OCI-LY7 (cell line): ENCODE data around the gene CD93. TPM values are rescaled to one million over a fixed set of nuclear protein-coding genes. Genes with fewer than 3 reads are reported as not detected.

ENCODE experiments used
- BruUV-seq: library from RNA; stranded (reverse); fragments of 400-500 nt; replicated peaks from 2 replicates; lab custom pipeline; 2021; lab: Mats Ljungman, UMichigan
- CTCF ChIA-PET: fragments of 300-600 bp; sonication (Branson Sonifier 250); formaldehyde crosslinking; loops from one replicate; lab custom pipeline; 2022; ENCODE audit warnings: antibody characterized with exemption; ENCODE audit not compliant: unreplicated experiment; lab: Charles Lee
- POLR2A ChIA-PET: fragments of 300-600 bp; sonication (Branson Sonifier 250); formaldehyde crosslinking; loops from one replicate; lab custom pipeline; 2022; ENCODE audit warnings: antibody characterized with exemption; lab: Charles Lee
- DNase-seq: peaks from one replicate; pipeline ENCODE4 v3.0.0-alpha.2; 2015; ENCODE audit warnings: low spot score
- H2AFZ ChIP-seq: fragments of 200-600 bp; sonication (generic), shearing (Covaris generic); 2 replicates; pipeline ENCODE4 v1.6.1; 2014; ENCODE audit warnings: mild to moderate bottlenecking, antibody characterized with exemption, low read length, moderate library complexity
- H3K27ac ChIP-seq: fragments of 200-600 bp; sonication (generic); 2 replicates; pipeline ENCODE4 v1.5.1; 2014; ENCODE audit warnings: mixed run types, low read depth, mild to moderate bottlenecking, moderate library complexity, low read length, inconsistent platforms; ENCODE audit not compliant: poor library complexity, severe bottlenecking
- H3K36me3 ChIP-seq: fragments of 200-600 bp; sonication (generic); 2 replicates; pipeline ENCODE4 v1.6.1; 2014; ENCODE audit warnings: mild to moderate bottlenecking, antibody characterized with exemption, low read length, moderate library complexity, mixed read lengths; ENCODE audit not compliant: insufficient read depth
- H3K4me1 ChIP-seq: fragments of 200-600 bp; sonication (generic); 2 replicates; pipeline ENCODE4 v1.5.1; 2014; ENCODE audit warnings: mild to moderate bottlenecking, low read length; ENCODE audit not compliant: insufficient read depth, poor library complexity, severe bottlenecking
- H3K4me2 ChIP-seq: fragments of 200-600 bp; sonication (generic); 2 replicates; pipeline ENCODE4 v1.6.1; 2014; ENCODE audit warnings: mild to moderate bottlenecking, low read length
- H3K4me3 ChIP-seq: fragments of 200-600 bp; sonication (generic); 2 replicates; pipeline ENCODE4 v1.5.1; 2014; ENCODE audit warnings: mild to moderate bottlenecking, low read depth, low read length; ENCODE audit not compliant: poor library complexity, severe bottlenecking
- H3K79me2 ChIP-seq: fragments of 200-600 bp; sonication (generic); 2 replicates; pipeline ENCODE4 v1.6.1; 2016; ENCODE audit warnings: low read depth, mild to moderate bottlenecking, low read length, moderate library complexity, mixed read lengths; ENCODE audit not compliant: insufficient read depth
- H3K9me2 ChIP-seq: fragments of 200-600 bp; sonication (generic); 2 replicates; pipeline ENCODE4 v1.6.1; 2016; ENCODE audit warnings: mild to moderate bottlenecking, low read length, mixed read lengths; ENCODE audit not compliant: insufficient read depth
- H3K9me3 ChIP-seq: fragments of 200-600 bp; sonication (generic); 2 replicates; pipeline ENCODE4 v1.6.1; 2014; ENCODE audit warnings: mild to moderate bottlenecking, mixed run types, low read length, mixed read lengths
- H4K20me1 ChIP-seq: fragments of 200-600 bp; sonication (generic); 2 replicates; pipeline ENCODE4 v1.6.1; 2014; ENCODE audit warnings: mild to moderate bottlenecking, antibody characterized with exemption, low read length, moderate library complexity, mixed read lengths; ENCODE audit not compliant: insufficient read depth
- EZH2phosphoT487 ChIP-seq: fragments of 200-600 bp; sonication (generic); IDR thresholded peaks from 2 replicates; pipeline ENCODE4 v1.6.1; 2018; ENCODE audit warnings: low read depth, borderline replicate concordance, mild to moderate bottlenecking, mixed run types, antibody characterized with exemption, low read length, moderate library complexity, mixed read lengths
- intact Hi-C: fragments of 100-400 bp; cut with micrococcal nuclease; formaldehyde crosslinking; loops from one replicate; pipeline ENCODE4 v1.10.0; 2022; ENCODE audit not compliant: unreplicated experiment
- total RNA-seq, 2 experiments: library from RNA; depleted of rRNA in 1 of 2; stranded (reverse); fragments of >200 nt in 1 of 2; shearing (Covaris generic) in 1 of 2; gene quantifications; 2 replicates each; pipeline ENCODE4 v1.2.3, GENCODE V29; 2014 to 2022
- TF ChIP-seq, protein P1 (sequence below): fragments of 200-600 bp; sonication (generic); conservative IDR thresholded peaks from 2 replicates; pipeline ENCODE4 v1.5.1; 2014; ENCODE audit warnings: mild to moderate bottlenecking, antibody characterized with exemption, low read length, moderate library complexity, mixed read lengths

Gene CD93
- total RNA-seq, 2 experiments from 2014 or later = not detected

DNA sequence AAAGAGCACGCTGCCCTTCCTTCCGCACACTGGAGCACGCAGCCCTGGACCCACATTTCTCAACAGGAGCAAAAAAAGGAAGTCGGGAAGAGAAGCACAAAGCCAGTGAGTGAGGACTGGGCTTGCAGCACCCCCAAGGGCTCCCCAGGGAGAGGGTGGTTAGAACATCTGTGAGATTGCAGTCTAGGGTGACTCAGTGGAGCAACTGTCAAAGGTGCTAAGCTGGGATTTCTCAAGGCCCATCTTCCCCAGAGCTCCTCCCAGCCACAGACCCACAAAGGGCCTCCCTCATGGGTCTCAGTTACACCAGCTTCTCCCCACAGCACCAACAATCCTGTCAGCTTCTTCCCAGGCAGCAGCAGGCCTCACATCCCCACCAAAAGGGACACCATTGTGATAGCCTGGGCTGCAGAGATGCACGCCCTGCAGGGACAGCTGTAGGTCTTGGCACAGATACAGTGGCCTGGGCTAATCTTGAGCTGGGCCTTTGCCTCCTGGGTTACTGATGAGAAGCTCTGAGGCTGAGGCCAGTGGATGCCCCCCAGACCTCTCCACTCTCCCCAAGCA, 39.6 kb upstream of the CD93 start:
- peaks cover 10% of the 10 kb centered on the region for H3K4me1 ChIP-seq
- H2AFZ ChIP-seq = peak overlapping the region; percentile 34; the same call in 1 of the 2 replicates
- no peak overlapping the region for H3K4me2 ChIP-seq
- CTCF ChIA-PET = interaction anchor here (0.5 kb wide), 1 partner anchor 13 kb away, joined by 3 read pairs; no protein-coding TSS in a partner anchor
- H3K4me3 ChIP-seq = no peak overlapping the region
- peak; percentile 40 for DNase-seq
- no peaks in the 10 kb centered on the region for H4K20me1 ChIP-seq
- no TSS peak for BruUV-seq
- H3K9me2 ChIP-seq = no peaks in the 10 kb centered on the region
- POLR2A ChIA-PET = no interaction called here
- H3K27ac ChIP-seq = no peak overlapping the region
- intact Hi-C loops = no loop called here
- TF ChIP-seq EZH2phosphoT487 = no peak
- TF ChIP-seq, protein P1, sequence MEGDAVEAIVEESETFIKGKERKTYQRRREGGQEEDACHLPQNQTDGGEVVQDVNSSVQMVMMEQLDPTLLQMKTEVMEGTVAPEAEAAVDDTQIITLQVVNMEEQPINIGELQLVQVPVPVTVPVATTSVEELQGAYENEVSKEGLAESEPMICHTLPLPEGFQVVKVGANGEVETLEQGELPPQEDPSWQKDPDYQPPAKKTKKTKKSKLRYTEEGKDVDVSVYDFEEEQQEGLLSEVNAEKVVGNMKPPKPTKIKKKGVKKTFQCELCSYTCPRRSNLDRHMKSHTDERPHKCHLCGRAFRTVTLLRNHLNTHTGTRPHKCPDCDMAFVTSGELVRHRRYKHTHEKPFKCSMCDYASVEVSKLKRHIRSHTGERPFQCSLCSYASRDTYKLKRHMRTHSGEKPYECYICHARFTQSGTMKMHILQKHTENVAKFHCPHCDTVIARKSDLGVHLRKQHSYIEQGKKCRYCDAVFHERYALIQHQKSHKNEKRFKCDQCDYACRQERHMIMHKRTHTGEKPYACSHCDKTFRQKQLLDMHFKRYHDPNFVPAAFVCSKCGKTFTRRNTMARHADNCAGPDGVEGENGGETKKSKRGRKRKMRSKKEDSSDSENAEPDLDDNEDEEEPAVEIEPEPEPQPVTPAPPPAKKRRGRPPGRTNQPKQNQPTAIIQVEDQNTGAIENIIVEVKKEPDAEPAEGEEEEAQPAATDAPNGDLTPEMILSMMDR = no peak
- H3K79me2 ChIP-seq = no peaks in the 10 kb centered on the region
- H3K9me3 ChIP-seq = no peaks in the 10 kb centered on the region
- no peaks in the 10 kb centered on the region for H3K36me3 ChIP-seq

DNA sequence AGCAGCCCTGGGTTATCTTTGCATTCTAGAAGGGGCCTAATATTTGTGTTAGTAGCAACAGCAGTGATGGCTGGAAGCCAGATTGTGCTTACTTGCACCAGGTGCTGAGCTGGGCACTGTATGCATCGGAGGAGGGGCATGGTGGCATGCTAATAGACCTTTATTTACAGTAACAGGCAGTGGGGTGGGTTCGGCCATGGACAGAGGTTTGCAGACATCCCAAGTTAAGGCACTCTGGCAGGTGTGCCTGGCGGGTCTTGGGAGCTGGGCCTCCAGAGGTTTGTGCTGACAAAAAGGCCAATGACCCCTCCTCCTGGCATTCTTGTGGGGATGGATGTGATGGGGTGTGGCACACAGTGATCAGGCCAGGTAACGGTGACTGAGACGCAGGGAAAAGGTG, 39.0 kb upstream of the CD93 start:
- H3K9me2 ChIP-seq = no peaks in the 10 kb centered on the region
- H3K4me2 ChIP-seq = no peak overlapping the region
- ChIA-PET POLR2A (no interaction called here), CTCF (interaction anchor here (0.5 kb wide), 1 partner anchor 13 kb away, joined by 3 read pairs; no protein-coding TSS in a partner anchor)
- intact Hi-C loops = no loop called here
- BruUV-seq = no TSS peak
- H4K20me1 ChIP-seq = no peaks in the 10 kb centered on the region
- no peaks in the 10 kb centered on the region for H3K36me3 ChIP-seq
- no peaks in the 10 kb centered on the region for H3K79me2 ChIP-seq
- DNase-seq = no peak
- no peak for TF ChIP-seq EZH2phosphoT487
- TF ChIP-seq, protein P1 = no peak
- H3K9me3 ChIP-seq = no peaks in the 10 kb centered on the region
- H3K4me1 ChIP-seq = peaks cover 10% of the 10 kb centered on the region
- no peak overlapping the region for H3K27ac ChIP-seq
- H3K4me3 ChIP-seq = no peak overlapping the region
- H2AFZ ChIP-seq = no peak overlapping the region

GRCh38 chr20:23123886-23124285, 37.8 kb upstream of the CD93 start:
- no peak for DNase-seq
- BruUV-seq = no TSS peak
- ChIA-PET POLR2A (no interaction called here), CTCF (no interaction called here)
- no peaks in the 10 kb centered on the region for H4K20me1 ChIP-seq
- TF ChIP-seq EZH2phosphoT487 = no peak
- TF ChIP-seq, protein P1 = no peak
- no peaks in the 10 kb centered on the region for H3K79me2 ChIP-seq
- no peaks in the 10 kb centered on the region for H3K9me3 ChIP-seq
- H3K27ac ChIP-seq = no peak overlapping the region
- no peaks in the 10 kb centered on the region for H3K9me2 ChIP-seq
- peaks cover 10% of the 10 kb centered on the region for H3K4me1 ChIP-seq
- no peak overlapping the region for H2AFZ ChIP-seq
- no peaks in the 10 kb centered on the region for H3K36me3 ChIP-seq
- H3K4me2 ChIP-seq = no peak overlapping the region
- intact Hi-C loops = no loop called here
- H3K4me3 ChIP-seq = no peak overlapping the region
